Fibroblast of lung (primary cell): ENCODE data around the gene BBS9.

Source experiments
- EZH2 ChIP-seq: IDR thresholded peaks from 2 replicates; pipeline ENCODE4 v1.5.1; 2012; ENCODE audit warnings: low read length, control low read depth, mild to moderate bottlenecking; ENCODE audit errors: missing control alignments
- TF ChIP-seq, protein P1 (sequence below), 2 donors: IDR thresholded peaks in 1 of 2; conservative IDR thresholded peaks in 1 of 2; 1 replicate in 1 of 2; 2 replicates in 1 of 2; pipeline ENCODE4 v1.5.1; 2011 to 2012; ENCODE audit warnings: low read length in 2 of 2, control low read depth in 1 of 2, inconsistent platforms in 1 of 2, low read depth in 1 of 2, mild to moderate bottlenecking in 1 of 2

DNA sequence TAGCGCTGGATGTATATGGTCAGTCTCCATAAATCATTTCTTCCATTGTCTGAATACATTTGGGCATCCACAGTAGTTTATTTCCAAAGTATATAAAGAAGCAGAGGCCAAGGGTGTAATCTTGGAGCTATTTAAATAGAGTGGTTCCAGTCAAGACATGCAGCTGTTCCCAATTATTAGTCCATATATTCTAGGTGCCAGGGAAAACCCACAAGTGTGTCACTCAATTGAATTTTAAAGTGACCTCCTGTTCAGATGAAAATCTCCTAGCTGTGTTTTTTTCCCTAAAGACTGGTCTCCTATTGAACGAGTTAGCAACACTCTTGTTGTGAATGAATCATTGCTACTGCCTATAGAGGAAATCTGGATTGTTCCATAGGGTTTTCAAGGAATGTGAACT is 515.7 kb downstream of the BBS9 start:
- TF ChIP-seq, protein P1, sequence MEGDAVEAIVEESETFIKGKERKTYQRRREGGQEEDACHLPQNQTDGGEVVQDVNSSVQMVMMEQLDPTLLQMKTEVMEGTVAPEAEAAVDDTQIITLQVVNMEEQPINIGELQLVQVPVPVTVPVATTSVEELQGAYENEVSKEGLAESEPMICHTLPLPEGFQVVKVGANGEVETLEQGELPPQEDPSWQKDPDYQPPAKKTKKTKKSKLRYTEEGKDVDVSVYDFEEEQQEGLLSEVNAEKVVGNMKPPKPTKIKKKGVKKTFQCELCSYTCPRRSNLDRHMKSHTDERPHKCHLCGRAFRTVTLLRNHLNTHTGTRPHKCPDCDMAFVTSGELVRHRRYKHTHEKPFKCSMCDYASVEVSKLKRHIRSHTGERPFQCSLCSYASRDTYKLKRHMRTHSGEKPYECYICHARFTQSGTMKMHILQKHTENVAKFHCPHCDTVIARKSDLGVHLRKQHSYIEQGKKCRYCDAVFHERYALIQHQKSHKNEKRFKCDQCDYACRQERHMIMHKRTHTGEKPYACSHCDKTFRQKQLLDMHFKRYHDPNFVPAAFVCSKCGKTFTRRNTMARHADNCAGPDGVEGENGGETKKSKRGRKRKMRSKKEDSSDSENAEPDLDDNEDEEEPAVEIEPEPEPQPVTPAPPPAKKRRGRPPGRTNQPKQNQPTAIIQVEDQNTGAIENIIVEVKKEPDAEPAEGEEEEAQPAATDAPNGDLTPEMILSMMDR (conservative IDR thresholded peaks at IDR 0.05 in 1 of 2, IDR thresholded peaks at IDR 0.05 in 1 of 2; ENCODE audit: low read depth in 1 of 2, low read length in 2 of 2) = no peak
- no peak for TF ChIP-seq EZH2
